HG03039 (cell line): ENCODE measurements around the gene PABPC5.

Experiments used
- ATAC-seq: cut with Tn5 transposase; IDR thresholded peaks from one replicate; pipeline ENCODE4 v1.9.1; 2021; ENCODE audit warnings: mild to moderate bottlenecking, moderate library complexity; ENCODE audit not compliant: unreplicated experiment

PABPC5 gene

GRCh38 chrX:91434351-91435168 is at the start of gene PABPC5:
Gene PABPC5 (plus strand): TSS chrX:91434839. CDS start chrX:91435578, 739 bp downstream.
- no peak for ATAC-seq

GRCh38 chrX:91389026-91389425 is 45.6 kb upstream of the PABPC5 start:
- no peak for ATAC-seq

- ATAC-seq = no peak
Observed at GRCh38 chrX:91414713-91415112, 19.9 kb upstream of the PABPC5 start.

GRCh38 chrX:91435395-91435794 is 756 bp downstream of the PABPC5 start:
- no peak for ATAC-seq
